K562 (cell line): Measurements from ENCODE around the gene LTA. TPM values are rescaled to one million over a fixed set of nuclear protein-coding genes. Genes with fewer than 3 reads are reported as not detected.

ENCODE experiments used
- GATAD2B ChIP-seq: fragments of 450-650 bp; IDR thresholded peaks from 2 replicates; pipeline ENCODE4 v1.6.1; 2017; ENCODE audit warnings: mild to moderate bottlenecking, borderline replicate concordance
- HMGXB4 ChIP-seq: sonication (generic); formaldehyde crosslinking; IDR thresholded peaks from 2 replicates; pipeline ENCODE4 v1.8.1; 2023; ENCODE audit warnings: mild to moderate bottlenecking, missing genetic modification reagents
- NFE2L1 ChIP-seq: fragments of 450-650 bp; IDR thresholded peaks from 2 replicates; pipeline ENCODE4 v1.6.1; 2016; ENCODE audit warnings: missing genetic modification characterization, low read depth, mild to moderate bottlenecking, missing compliant biosample characterization, moderate library complexity, borderline replicate concordance
- POLR2AphosphoS5 ChIP-seq: IDR thresholded peaks from 2 replicates; pipeline ENCODE4 v1.6.1; 2011; ENCODE audit warnings: mild to moderate bottlenecking, low read depth, low read length, moderate library complexity; ENCODE audit not compliant: control insufficient read depth, insufficient read depth
- RERE ChIP-seq: sonication (generic); formaldehyde crosslinking; IDR thresholded peaks from 2 replicates; pipeline ENCODE4 v1.8.0; 2023; ENCODE audit warnings: missing genetic modification reagents, mild to moderate bottlenecking, borderline replicate concordance
- RFX1 ChIP-seq: fragments of 450-650 bp; IDR thresholded peaks from 2 replicates; pipeline ENCODE4 v1.6.1; 2016; ENCODE audit warnings: mild to moderate bottlenecking, moderate library complexity
- THAP12 ChIP-seq: fragments of 250-450 bp; sonication (Bioruptor Pico); IDR thresholded peaks from 2 replicates; pipeline ENCODE4 v1.9.0; 2021; ENCODE audit warnings: mild to moderate bottlenecking, inconsistent platforms
- ZNF23 ChIP-seq: fragments of 250-450 bp; sonication (Bioruptor Pico); IDR thresholded peaks from 2 replicates; pipeline ENCODE4 v1.4.0; 2020; ENCODE audit warnings: mild to moderate bottlenecking
- polyA plus RNA-seq, 8 experiments: library from polyadenylated mRNA; depleted of rRNA in 4 of 8; stranded (reverse) in 5 of 8; unstranded in 3 of 8; fragments of >200 nt; fragmentation: Nextera tagmentation in 2 of 8; fragmentation: Illumina TruSeq in 1 of 8; extraction: Ambion mirVana in 2 of 8; extraction: Trizol in 1 of 8; gene quantifications; 2 replicates each; pipeline versions ENCODE4 v1.2.1 to v1.2.3, GENCODE V29; 2011 to 2014; ENCODE audit warnings: inconsistent platforms in 1 of 8, missing spikeins in 1 of 8
- total RNA-seq, 7 experiments: library from RNA; depleted of rRNA in 6 of 7; stranded (reverse); fragments of >200 nt in 6 of 7; fragmentation: Illumina TruSeq in 2 of 7; extraction: Trizol in 2 of 7; gene quantifications; 2 replicates each; pipeline versions ENCODE4 v1.2.1 to v1.2.3, GENCODE V29; 2011 to 2021; ENCODE audit warnings: low replicate concordance in 1 of 7
- TF ChIP-seq, protein P1 (sequence below): IDR thresholded peaks from 3 replicates; pipeline ENCODE4 v1.6.1; 2011; ENCODE audit warnings: borderline replicate concordance, mild to moderate bottlenecking; ENCODE audit not compliant: insufficient read length, insufficient read depth
- TF ChIP-seq, protein P2 (sequence below): fragments of 250-450 bp; sonication (Bioruptor Pico); IDR thresholded peaks from 2 replicates; pipeline ENCODE4 v1.5.0; 2020; ENCODE audit warnings: mild to moderate bottlenecking, borderline replicate concordance
- TF ChIP-seq, protein P3 (sequence below): fragments of 450-650 bp; formaldehyde crosslinking; IDR thresholded peaks from 2 replicates; pipeline ENCODE4 v1.4.0; 2022; ENCODE audit warnings: mild to moderate bottlenecking, moderate library complexity

The LTA gene
- total and polyA plus RNA-seq, 9 of the 15 experiments (the other 6 are each of a cell fraction or from before 2014, with no cell fraction given): 0.80 TPM; not detected in 8

DNA sequence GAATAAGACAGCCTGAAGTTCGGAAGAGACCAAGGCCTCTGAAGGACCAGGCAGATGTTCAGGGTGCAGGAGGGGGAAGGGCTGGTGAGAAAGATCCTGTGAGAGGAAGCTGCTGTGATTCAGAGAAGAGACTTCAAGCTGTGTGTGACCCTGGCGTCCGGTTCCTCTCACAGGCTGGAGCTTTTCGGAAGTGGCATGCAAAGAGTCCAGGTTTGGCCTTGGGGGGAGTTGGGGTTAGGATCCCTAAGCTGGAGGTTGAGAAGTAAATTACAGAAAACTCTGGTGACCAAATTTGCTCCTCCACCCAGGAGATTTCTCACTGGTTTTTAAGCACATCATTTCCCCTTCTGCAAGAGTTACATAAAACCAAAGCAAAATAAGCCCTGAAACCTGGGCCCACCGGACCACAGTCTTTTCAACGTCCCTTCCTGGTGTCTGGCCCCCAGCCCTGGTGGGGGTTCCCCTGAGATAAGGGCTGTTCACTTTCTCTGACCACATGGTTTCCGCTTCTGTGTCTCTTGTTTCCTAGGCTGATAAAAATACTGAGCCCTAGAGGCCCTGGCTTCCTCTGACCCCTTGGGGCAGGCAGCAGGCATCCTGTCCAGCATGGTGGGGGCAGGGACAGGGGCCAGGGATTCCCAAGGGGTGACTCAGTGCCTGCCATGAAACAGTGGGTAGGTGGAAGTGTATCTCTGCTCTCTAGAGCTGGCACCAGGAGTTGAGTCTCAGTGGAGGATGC lies 12.0 kb upstream of the LTA start (continued):
- 0 out of 2 replicates have a peak, but pooled peaks have one; percentile 2 for TF ChIP-seq RERE
- TF ChIP-seq, protein P1, sequence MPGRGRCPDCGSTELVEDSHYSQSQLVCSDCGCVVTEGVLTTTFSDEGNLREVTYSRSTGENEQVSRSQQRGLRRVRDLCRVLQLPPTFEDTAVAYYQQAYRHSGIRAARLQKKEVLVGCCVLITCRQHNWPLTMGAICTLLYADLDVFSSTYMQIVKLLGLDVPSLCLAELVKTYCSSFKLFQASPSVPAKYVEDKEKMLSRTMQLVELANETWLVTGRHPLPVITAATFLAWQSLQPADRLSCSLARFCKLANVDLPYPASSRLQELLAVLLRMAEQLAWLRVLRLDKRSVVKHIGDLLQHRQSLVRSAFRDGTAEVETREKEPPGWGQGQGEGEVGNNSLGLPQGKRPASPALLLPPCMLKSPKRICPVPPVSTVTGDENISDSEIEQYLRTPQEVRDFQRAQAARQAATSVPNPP: no peak
- TF ChIP-seq, protein P2, sequence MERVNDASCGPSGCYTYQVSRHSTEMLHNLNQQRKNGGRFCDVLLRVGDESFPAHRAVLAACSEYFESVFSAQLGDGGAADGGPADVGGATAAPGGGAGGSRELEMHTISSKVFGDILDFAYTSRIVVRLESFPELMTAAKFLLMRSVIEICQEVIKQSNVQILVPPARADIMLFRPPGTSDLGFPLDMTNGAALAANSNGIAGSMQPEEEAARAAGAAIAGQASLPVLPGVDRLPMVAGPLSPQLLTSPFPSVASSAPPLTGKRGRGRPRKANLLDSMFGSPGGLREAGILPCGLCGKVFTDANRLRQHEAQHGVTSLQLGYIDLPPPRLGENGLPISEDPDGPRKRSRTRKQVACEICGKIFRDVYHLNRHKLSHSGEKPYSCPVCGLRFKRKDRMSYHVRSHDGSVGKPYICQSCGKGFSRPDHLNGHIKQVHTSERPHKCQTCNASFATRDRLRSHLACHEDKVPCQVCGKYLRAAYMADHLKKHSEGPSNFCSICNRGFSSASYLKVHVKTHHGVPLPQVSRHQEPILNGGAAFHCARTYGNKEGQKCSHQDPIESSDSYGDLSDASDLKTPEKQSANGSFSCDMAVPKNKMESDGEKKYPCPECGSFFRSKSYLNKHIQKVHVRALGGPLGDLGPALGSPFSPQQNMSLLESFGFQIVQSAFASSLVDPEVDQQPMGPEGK (CRISPR knock-in tag): no peak
- TF ChIP-seq NFE2L1: no peak
- no peak; the same call in 1 of the 2 replicates for TF ChIP-seq GATAD2B
- TF ChIP-seq POLR2AphosphoS5: peak; percentile 51
- TF ChIP-seq ZNF23 (CRISPR knock-in tag): no peak
- TF ChIP-seq, protein P3, sequence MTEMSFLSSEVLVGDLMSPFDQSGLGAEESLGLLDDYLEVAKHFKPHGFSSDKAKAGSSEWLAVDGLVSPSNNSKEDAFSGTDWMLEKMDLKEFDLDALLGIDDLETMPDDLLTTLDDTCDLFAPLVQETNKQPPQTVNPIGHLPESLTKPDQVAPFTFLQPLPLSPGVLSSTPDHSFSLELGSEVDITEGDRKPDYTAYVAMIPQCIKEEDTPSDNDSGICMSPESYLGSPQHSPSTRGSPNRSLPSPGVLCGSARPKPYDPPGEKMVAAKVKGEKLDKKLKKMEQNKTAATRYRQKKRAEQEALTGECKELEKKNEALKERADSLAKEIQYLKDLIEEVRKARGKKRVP (CRISPR knock-in tag): no peak
- TF ChIP-seq THAP12 (CRISPR knock-in tag): no peak
- no peak for TF ChIP-seq RFX1
- TF ChIP-seq HMGXB4: 0 out of 2 replicates have a peak, but pooled peaks have one; percentile 26
